GM18508 (cell line): ENCODE measurements around the gene PCK1.

ENCODE experiments used
- ATAC-seq: cut with Tn5 transposase; IDR thresholded peaks from one replicate; pipeline ENCODE4 v1.9.1; 2021; ENCODE audit warnings: moderate number of reproducible peaks; ENCODE audit not compliant: insufficient read depth, unreplicated experiment

The PCK1 gene

GRCh38 chr20:57536120-57536708 is 24.7 kb upstream of the PCK1 start:
- ATAC-seq: no peak

GRCh38 chr20:57536771-57537724 is 23.9 kb upstream of the PCK1 start:
- ATAC-seq: no peak

GRCh38 chr20:57537822-57538221 is 23.1 kb upstream of the PCK1 start:
- ATAC-seq: no peak

GRCh38 chr20:57539889-57540288 is 21.0 kb upstream of the PCK1 start:
- ATAC-seq: no peak

GRCh38 chr20:57540890-57541580 is 19.9 kb upstream of the PCK1 start:
- ATAC-seq: no peak

GRCh38 chr20:57543754-57544153 is 17.2 kb upstream of the PCK1 start:
- ATAC-seq: no peak

GRCh38 chr20:57544838-57545564 is 15.9 kb upstream of the PCK1 start:
- ATAC-seq: no peak

GRCh38 chr20:57545927-57546662 is 14.8 kb upstream of the PCK1 start:
- ATAC-seq: no peak

GRCh38 chr20:57546956-57547649 is 13.8 kb upstream of the PCK1 start:
- no peak for ATAC-seq

GRCh38 chr20:57548177-57549058 is 12.5 kb upstream of the PCK1 start:
- no peak for ATAC-seq

- ATAC-seq: no peak
Measured at GRCh38 chr20:57552471-57552870, 8.4 kb upstream of the PCK1 start.

- ATAC-seq: no peak
Measured at GRCh38 chr20:57553376-57554018, 7.4 kb upstream of the PCK1 start.

- ATAC-seq: no peak
Measured at GRCh38 chr20:57555457-57556184, 5.3 kb upstream of the PCK1 start.

- no peak for ATAC-seq
Measured at GRCh38 chr20:57556980-57557274, 4.0 kb upstream of the PCK1 start.

GRCh38 chr20:57557926-57558613 is 2.8 kb upstream of the PCK1 start:
- no peak for ATAC-seq

- no peak for ATAC-seq
Measured at GRCh38 chr20:57558614-57559288, 2.2 kb upstream of the PCK1 start.
